Right atrium auricular region (tissue), 2 donors: ENCODE measurements around the gene ULK4. TPM values are rescaled to one million over a fixed set of nuclear protein-coding genes. Genes with fewer than 3 reads are reported as not detected.
"Not testable (repeated sequence)": the region's sequence is repeated elsewhere in the genome, so short reads cannot be mapped to it uniquely, and the experiment has no call there.

ENCODE experiments used
- DNase-seq: peaks from one replicate; pipeline ENCODE4 v3.0.0-alpha.2; 2019; ENCODE audit warnings: low spot score
- H3K27ac ChIP-seq, 2 donors: fragments of 200-600 bp; sonication (generic); 1 replicate in 1 of 2; 2 replicates in 1 of 2; pipeline ENCODE4 v1.5.1; 2016 to 2019
- H3K27me3 ChIP-seq, 2 donors: fragments of 200-600 bp; sonication (generic); one replicate each; pipeline versions ENCODE4 v1.5.1 to v1.6.0; 2017 to 2019
- H3K36me3 ChIP-seq: fragments of 200-600 bp; sonication (generic); one replicate; pipeline ENCODE4 v1.5.1; 2016
- H3K4me1 ChIP-seq, 2 donors: fragments of 200-600 bp; sonication (generic); one replicate each; pipeline versions ENCODE4 v1.5.1 to v1.6.0; 2017 to 2019
- H3K4me3 ChIP-seq, 2 donors: fragments of 200-600 bp; sonication (generic); 1 replicate in 1 of 2; 2 replicates in 1 of 2; pipeline ENCODE4 v1.5.1; 2017 to 2019; ENCODE audit warnings: mild to moderate bottlenecking in 1 of 2, moderate library complexity in 1 of 2
- H3K9me3 ChIP-seq, 2 donors: fragments of 200-600 bp; sonication (generic); one replicate each; pipeline ENCODE4 v1.5.1; 2019
- total RNA-seq, 2 donors: library from RNA; depleted of rRNA; stranded (reverse); fragments of >200 nt; gene quantifications; one replicate each; pipeline ENCODE4 v1.1.0, GENCODE V29; 2016
- TF ChIP-seq, protein P1 (sequence below), 2 donors: fragments of 200-600 bp; sonication (generic); IDR thresholded peaks; one replicate each; pipeline ENCODE4 v1.5.1; 2019; ENCODE audit warnings: antibody characterized with exemption in 2 of 2

Gene ULK4
- total RNA-seq, 2 donors from 2014 or later: 7.1 to 10.1 TPM

DNA sequence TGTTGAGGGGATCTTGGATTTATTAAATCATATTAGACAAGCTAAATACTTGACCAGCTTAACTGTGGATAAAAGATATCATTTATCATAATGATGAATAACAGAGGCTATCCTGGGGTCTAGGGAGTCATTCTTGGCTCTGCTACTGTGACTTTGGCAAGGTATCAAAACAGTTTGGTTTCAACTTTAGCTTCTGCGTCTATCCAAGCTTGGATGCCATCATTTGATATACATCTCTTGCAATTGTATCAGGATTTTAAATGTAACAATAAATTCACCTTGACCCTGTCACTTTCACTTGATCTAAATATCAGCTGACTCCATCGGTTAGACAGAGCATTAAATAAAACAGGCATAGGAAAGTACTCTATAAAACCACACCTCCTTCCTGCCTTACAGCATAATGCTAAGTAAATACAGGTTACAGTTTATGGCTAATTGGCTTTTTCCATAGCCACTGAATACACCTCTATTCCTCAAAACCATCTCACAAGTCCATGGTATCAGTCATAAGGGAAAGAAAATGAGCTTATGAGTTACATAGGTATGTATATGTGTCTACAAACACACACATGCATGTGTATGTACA is 499.7 kb downstream of the ULK4 start:
- Histone ChIP-seq H3K27me3 (no peaks in the 10 kb centered on the region), H3K36me3 (no peaks in the 10 kb centered on the region), H3K27ac (no peak overlapping the region), H3K9me3 (no peaks in the 10 kb centered on the region), H3K4me1 (peaks cover 0 to 10% of the 10 kb centered on the region in 2 donors), H3K4me3 (no peak overlapping the region)
- no peak for DNase-seq
- TF ChIP-seq, protein P1, sequence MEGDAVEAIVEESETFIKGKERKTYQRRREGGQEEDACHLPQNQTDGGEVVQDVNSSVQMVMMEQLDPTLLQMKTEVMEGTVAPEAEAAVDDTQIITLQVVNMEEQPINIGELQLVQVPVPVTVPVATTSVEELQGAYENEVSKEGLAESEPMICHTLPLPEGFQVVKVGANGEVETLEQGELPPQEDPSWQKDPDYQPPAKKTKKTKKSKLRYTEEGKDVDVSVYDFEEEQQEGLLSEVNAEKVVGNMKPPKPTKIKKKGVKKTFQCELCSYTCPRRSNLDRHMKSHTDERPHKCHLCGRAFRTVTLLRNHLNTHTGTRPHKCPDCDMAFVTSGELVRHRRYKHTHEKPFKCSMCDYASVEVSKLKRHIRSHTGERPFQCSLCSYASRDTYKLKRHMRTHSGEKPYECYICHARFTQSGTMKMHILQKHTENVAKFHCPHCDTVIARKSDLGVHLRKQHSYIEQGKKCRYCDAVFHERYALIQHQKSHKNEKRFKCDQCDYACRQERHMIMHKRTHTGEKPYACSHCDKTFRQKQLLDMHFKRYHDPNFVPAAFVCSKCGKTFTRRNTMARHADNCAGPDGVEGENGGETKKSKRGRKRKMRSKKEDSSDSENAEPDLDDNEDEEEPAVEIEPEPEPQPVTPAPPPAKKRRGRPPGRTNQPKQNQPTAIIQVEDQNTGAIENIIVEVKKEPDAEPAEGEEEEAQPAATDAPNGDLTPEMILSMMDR (IDR thresholded peaks at IDR 0.05): no peak

DNA sequence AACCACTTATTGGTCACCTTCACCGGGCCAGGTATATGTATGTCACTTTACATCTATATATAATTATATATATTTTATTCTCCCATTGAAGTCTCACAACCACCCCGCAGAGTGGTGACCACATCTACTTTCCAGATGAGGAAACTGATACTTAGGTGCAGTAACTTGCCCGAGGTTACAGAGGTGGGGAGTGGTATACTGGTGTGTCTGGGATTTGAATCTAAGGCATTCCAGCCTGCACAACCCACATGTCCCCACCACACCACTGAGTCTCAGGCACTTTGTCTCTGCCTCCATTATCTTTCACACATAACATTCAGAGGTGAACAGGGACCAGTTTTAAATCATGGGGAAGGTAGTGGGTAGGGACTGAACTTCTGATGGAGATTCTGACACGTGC is 501.2 kb downstream of the ULK4 start:
- H3K9me3 ChIP-seq: no peaks in the 10 kb centered on the region
- no peak overlapping the region for H3K27ac ChIP-seq
- DNase-seq: no peak
- H3K36me3 ChIP-seq: no peaks in the 10 kb centered on the region
- peaks cover 0 to 10% of the 10 kb centered on the region in 2 donors for H3K4me1 ChIP-seq
- H3K27me3 ChIP-seq: no peaks in the 10 kb centered on the region
- TF ChIP-seq, protein P1 (IDR thresholded peaks at IDR 0.05): no peak
- no peak overlapping the region for H3K4me3 ChIP-seq

DNA sequence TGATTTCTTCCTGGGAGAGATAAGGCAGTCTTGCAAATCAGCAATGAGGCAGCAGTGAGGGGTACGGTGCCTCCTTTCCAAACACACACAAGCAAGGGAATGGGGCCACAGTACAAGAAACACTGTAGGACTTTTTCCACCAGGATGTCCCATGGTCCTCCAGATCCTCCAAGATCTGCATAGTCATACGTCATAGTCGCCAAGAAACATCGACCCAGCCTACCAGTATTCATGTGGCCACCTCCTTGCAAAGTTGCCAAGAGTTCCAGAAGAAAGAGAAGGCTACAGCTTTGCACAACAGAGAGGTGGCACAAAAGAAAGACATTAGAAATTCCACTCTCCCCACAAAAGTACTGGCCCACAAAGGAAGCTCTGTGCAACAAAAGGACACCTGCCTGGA is 504.7 kb downstream of the ULK4 start:
- no peaks in the 10 kb centered on the region for H3K4me1 ChIP-seq
- TF ChIP-seq, protein P1 (IDR thresholded peaks at IDR 0.05): no peak
- H3K4me3 ChIP-seq: no peak overlapping the region
- no peaks in the 10 kb centered on the region for H3K36me3 ChIP-seq
- no peaks in the 10 kb centered on the region for H3K27me3 ChIP-seq
- DNase-seq: no peak
- H3K9me3 ChIP-seq: no peaks in the 10 kb centered on the region
- no peak overlapping the region for H3K27ac ChIP-seq

DNA sequence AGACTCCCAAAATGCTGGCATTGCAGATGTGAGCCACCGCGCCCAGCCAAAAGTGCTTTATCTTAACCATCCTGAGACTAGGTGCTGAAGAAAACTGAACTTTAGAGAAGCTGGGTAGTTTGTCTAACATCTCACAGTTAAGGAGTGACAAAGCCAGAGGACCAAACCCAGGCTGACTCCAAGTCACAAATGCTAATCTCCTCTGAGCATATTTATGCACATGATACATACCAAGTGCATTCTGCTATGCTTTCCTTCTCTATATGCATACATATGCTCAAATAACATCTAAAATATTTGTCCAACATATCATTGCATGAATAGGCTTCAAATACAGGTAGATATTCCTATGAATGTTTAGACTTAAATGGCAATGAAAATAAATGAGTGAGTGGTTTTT is 505.7 kb downstream of the ULK4 start:
- Histone ChIP-seq H3K27ac (no peak overlapping the region), H3K4me3 (no peak overlapping the region), H3K9me3 (no peaks in the 10 kb centered on the region), H3K36me3 (no peaks in the 10 kb centered on the region), H3K4me1 (no peaks in the 10 kb centered on the region), H3K27me3 (no peaks in the 10 kb centered on the region)
- TF ChIP-seq, protein P1 (IDR thresholded peaks at IDR 0.05): no peak
- no peak for DNase-seq

DNA sequence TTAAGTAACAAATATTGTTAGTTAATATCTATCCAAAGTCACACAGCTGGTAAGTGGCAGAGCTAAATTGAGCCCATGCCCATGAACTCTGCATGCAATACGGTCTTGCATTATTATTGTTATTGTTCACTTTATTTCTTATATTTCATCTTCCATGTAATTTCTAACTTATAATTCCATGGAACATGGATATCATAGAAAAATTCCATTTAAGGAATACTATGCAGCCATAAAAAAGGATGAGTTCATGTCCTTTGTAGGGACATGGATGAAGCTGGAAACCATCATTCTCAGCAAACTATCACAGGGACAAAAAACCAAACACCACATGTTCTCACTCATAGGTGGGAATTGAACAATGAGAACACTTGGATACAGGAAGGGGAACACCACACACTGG is 508.3 kb downstream of the ULK4 start:
- not testable (repeated sequence) for H3K36me3 ChIP-seq, H3K4me1 ChIP-seq, DNase-seq, H3K9me3 ChIP-seq, H3K27me3 ChIP-seq, H3K4me3 ChIP-seq, H3K27ac ChIP-seq

DNA sequence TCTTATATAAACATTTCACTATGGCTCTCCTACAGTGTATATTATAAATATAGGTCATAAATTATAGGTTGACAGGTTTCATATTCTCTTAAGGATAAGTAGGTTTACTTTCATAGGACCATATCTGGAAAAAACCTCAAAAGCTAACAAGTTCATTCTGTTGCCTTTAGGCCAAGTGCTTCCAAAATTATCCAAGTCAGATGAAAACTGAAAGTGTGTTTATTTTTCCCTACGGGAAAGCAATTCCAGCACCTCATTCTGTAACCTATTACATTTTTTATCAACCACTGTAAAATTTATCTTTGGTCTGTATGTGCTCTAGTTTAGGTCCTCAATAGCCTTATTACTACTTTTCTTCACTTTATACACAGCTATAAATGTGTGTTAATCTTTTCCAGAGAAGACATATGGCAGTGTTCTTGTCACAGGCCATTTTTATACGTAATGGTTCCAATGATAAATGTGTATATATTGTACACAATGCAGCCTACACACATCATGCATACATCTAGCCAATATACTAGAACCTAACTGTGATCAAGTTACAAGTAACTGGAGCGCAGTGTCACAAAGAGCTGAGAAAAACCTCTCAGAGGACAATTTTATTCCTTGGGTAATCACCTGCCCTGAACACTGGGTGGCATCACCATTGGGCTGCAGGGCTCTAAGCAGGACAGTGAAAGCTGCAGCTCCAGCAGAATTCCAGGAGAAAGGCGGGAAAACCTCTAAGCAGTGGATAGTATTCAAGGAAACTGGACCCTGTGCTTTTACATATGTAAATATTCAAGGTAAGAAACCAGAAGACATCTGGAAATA is 511.3 kb downstream of the ULK4 start:
- Histone ChIP-seq H3K4me1 (no peaks in the 10 kb centered on the region), H3K27ac (no peak overlapping the region), H3K27me3 (no peaks in the 10 kb centered on the region), H3K9me3 (no peaks in the 10 kb centered on the region), H3K4me3 (no peak overlapping the region), H3K36me3 (no peaks in the 10 kb centered on the region)
- no peak for DNase-seq
- TF ChIP-seq, protein P1 (IDR thresholded peaks at IDR 0.05): no peak
